Raji (cell line): Measurements from ENCODE around the gene SPDYE4.

Experiments
- POLR2A ChIP-seq: IDR thresholded peaks from 2 replicates; pipeline ENCODE4 v1.6.1; 2011; ENCODE audit warnings: low read depth, low read length, control low read depth; ENCODE audit not compliant: insufficient read depth

SPDYE4 gene

GRCh38 chr17:8791910-8792270 is 33.5 kb upstream of the SPDYE4 start:
- TF ChIP-seq POLR2A = no peak

GRCh38 chr17:8791248-8791909 is 33.0 kb upstream of the SPDYE4 start:
- no peak for TF ChIP-seq POLR2A

DNA sequence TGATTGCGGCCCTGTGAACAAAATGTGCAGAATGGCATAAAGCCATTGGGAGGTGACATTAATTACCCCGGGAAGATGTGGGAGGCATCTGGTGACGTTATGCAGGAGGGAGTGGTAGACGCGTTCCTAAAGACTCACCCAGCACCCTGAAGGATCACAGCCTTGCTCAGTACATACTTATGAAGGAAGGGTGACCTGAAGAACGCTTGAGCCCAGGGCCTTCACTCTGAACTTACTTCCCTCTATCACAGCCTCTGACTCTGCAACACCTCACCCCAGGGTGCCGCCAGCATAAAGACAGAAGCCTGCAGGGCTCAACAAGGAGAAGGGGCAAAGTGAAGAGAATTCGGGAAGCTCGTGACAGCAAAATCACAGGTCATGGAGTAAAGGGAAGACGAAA is 31.4 kb upstream of the SPDYE4 start:
- TF ChIP-seq POLR2A = no peak

GRCh38 chr17:8788998-8789397 is 30.7 kb upstream of the SPDYE4 start:
- no peak for TF ChIP-seq POLR2A

DNA sequence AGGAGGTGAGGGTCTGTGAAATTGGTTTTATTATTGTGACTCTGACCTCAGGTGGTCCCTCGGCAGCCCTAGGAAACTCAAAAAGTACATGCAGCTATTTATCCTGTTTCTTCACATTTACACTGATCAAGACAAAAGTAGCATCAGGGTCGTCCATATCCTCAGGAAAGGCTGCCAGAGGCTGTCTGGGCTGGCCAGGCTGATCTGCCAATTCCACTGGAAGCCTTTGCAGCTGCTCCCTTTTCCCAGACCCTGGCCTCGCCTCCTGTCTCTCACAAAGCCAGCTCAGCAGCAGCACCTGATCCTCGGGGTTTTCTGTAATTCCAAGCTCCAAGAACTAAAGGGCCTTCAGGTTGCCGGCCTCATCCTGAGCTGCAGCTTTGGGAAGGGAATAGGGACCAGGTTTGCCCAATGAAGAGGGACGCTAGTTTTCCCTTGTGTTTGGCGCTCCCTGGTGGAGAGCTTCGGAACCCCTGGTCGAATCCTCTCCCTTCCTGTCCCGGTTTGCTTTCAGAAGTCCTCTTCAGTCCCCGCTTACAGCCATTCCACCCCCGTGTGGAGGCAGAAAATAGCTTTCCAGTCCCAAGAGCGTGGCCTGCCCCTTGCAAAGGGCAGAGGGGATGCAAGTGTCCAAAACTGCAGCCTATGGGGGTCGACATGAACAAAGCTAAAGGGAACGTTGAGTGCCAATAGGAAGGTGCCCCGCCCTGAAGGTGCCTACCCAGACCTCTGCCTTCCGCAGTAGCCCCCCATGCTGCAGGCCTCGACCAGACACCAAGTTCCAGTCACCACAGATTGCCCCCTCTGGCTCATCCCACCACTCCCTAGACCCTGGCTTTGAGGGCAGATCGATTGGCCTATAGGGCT is 27.4 kb upstream of the SPDYE4 start:
- no peak for TF ChIP-seq POLR2A

DNA sequence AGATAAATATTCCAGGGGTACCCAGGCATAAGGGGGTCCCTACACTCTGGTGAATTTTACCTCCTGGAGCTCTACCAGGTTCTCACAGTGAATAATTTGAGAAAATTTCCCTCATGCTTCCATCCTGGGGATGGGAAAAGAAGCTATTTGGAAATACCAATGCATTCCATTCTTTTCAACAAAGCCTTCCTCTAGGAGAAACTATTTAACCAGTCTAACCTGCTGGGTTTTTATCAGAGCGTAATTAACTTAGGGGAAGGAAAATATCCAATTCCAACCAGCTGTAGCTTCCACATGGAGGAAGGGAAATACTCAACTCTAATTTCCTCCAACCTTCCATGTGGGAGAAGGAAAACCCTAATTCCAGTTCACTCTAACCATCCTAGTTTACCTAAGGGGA is 23.8 kb upstream of the SPDYE4 start:
- no peak for TF ChIP-seq POLR2A

DNA sequence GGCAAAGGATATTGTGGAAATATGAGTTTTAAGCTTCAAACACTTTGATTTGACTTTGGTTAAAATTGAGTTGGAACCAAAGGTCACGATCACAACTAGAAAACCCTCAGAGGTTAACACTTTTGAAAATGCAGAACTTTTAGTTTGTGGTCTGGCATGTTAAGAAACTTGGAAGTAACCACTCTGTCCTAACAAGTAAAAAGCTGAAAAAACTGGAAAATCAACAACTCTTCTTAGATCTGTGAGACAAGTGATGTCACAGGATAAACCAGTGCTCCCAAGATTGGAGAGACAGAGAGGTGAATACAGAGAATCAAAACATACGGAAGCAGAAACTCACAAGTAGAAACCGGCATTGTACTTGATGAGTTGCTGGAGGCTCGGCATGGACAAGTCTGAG is 23.4 kb upstream of the SPDYE4 start:
- no peak for TF ChIP-seq POLR2A

DNA sequence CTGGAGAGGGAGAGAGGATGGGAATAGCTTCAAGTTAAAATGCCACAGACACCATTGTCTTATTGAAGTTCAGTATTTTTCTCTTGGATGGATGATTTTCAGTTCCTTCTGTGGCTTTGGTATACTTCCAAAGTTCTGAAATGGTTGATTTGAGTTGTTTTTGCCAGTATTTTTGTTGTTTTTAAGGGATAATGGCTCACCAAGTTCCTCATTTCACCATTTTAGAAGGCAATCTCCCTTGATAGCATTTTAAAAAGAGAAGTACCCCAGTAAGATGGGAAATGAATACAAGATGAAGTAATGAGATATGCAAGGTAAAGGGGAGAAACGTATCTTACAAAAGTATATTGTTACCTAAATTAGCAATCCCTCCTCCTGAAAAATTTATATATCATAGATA is 18.5 kb upstream of the SPDYE4 start:
- no peak for TF ChIP-seq POLR2A

DNA sequence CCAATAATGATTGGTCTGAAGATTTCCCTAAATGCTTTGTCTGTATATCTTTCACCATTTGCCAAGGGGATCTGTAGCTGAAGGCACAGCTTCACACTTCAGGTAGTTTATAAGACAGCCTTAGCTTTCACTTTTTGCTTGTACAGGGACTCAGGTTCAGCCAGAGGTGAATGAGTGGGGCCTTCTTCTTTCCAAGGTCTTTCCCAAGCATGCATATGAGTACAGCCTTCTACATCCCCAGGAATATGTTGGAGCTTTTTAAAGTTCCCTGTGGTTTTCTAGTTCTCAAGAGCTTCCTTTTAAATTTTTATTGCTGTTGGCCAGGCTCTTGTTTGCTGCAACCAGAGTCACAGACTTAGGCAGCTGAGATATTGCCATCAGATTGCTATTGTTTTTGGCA is 17.9 kb upstream of the SPDYE4 start:
- TF ChIP-seq POLR2A = no peak

- no peak for TF ChIP-seq POLR2A
Measured at GRCh38 chr17:8766731-8767130, 8.4 kb upstream of the SPDYE4 start.

DNA sequence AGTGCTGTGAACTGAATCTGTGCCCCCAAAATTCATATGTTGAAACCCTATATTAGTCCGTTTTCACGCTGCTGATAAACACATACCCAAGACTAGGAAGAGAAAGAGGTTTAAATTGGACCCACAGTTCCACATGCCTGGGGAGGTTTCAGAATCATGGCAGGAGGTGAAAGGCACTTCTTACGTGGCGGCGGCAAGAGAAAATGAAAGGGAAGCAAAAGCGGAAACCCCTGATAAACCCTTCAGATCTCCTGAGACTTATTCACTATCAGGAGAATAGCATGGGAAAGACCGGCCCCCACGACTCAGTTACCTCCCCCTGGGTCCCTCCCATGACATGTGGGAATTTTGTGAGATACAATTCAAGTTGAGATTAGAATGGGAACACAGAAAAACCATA is 3.7 kb upstream of the SPDYE4 start:
- no peak for TF ChIP-seq POLR2A

- TF ChIP-seq POLR2A = no peak
Measured at GRCh38 chr17:8757189-8757588, 1.2 kb downstream of the SPDYE4 start.

- no peak for TF ChIP-seq POLR2A
Measured at GRCh38 chr17:8755590-8756255, 2.6 kb downstream of the SPDYE4 start.

GRCh38 chr17:8754890-8755289 is 3.5 kb downstream of the SPDYE4 start:
- TF ChIP-seq POLR2A = no peak

- no peak for TF ChIP-seq POLR2A
Measured at GRCh38 chr17:8753976-8754440, 4.3 kb downstream of the SPDYE4 start.
